SU-DHL-6 (cell line): ENCODE measurements around the gene PKLR.

ENCODE experiments used
- H2AFZ ChIP-seq: fragments of 200-600 bp; sonication (generic); 2 replicates; pipeline ENCODE4 v1.6.1; 2014; ENCODE audit warnings: low read depth, mild to moderate bottlenecking, moderate library complexity, mixed read lengths, antibody characterized with exemption, low read length; ENCODE audit not compliant: severe bottlenecking
- H3F3A ChIP-seq: fragments of 200-600 bp; shearing (Covaris generic); 2 replicates; pipeline ENCODE4 v1.6.0; 2016; ENCODE audit warnings: antibody characterized with exemption, mild to moderate bottlenecking; ENCODE audit not compliant: insufficient read depth
- H3K27ac ChIP-seq: fragments of 200-600 bp; sonication (generic); 2 replicates; pipeline ENCODE4 v1.5.1; 2016; ENCODE audit warnings: low read depth, mild to moderate bottlenecking, low read length, moderate library complexity, mixed read lengths
- H3K27me3 ChIP-seq: fragments of 200-600 bp; sonication (generic), shearing (Covaris generic); 2 replicates; pipeline ENCODE4 v1.6.0; 2014; ENCODE audit warnings: mild to moderate bottlenecking, low read length
- H3K36me3 ChIP-seq: fragments of 200-600 bp; sonication (generic); 2 replicates; pipeline ENCODE4 v1.6.1; 2014; ENCODE audit warnings: mild to moderate bottlenecking, low read length, mixed read lengths
- H3K4me2 ChIP-seq: fragments of 300-600, 200-600 bp; shearing (Covaris generic), sonication (generic); 2 replicates; pipeline ENCODE4 v1.6.0; 2014; ENCODE audit warnings: low read length, low read depth, mild to moderate bottlenecking; ENCODE audit not compliant: poor library complexity, severe bottlenecking
- H3K4me3 ChIP-seq: fragments of 200-600 bp; sonication (generic); 2 replicates; pipeline ENCODE4 v1.5.1; 2014; ENCODE audit warnings: antibody characterized with exemption, low read length, mild to moderate bottlenecking, mixed read lengths; ENCODE audit not compliant: insufficient read depth, poor library complexity, severe bottlenecking
- H3K79me2 ChIP-seq: fragments of 200-600 bp; sonication (generic); 2 replicates; pipeline ENCODE4 v1.6.1; 2014; ENCODE audit warnings: mild to moderate bottlenecking, low read length, moderate library complexity; ENCODE audit not compliant: insufficient read depth
- H3K9ac ChIP-seq: fragments of 200-600 bp; sonication (generic); 2 replicates; pipeline ENCODE4 v1.7.0; 2014; ENCODE audit warnings: mild to moderate bottlenecking, low read length
- H3K9me2 ChIP-seq: fragments of 200-600 bp; sonication (generic); replicated peaks from 2 replicates; pipeline ENCODE4 v1.6.1; 2014; ENCODE audit warnings: low read length; ENCODE audit not compliant: insufficient read depth
- H3K9me3 ChIP-seq: fragments of 200-600 bp; sonication (generic); 2 replicates; pipeline ENCODE4 v1.6.1; 2014; ENCODE audit warnings: low read length, mixed read lengths; ENCODE audit not compliant: insufficient read depth
- H4K20me1 ChIP-seq: fragments of 200-600 bp; sonication (generic); 2 replicates; pipeline ENCODE4 v1.6.1; 2014; ENCODE audit warnings: low read depth, mild to moderate bottlenecking, antibody characterized with exemption, low read length, moderate library complexity, mixed read lengths
- EZH2phosphoT487 ChIP-seq: fragments of 200-600 bp; sonication (generic), shearing (Covaris generic); conservative IDR thresholded peaks from 2 replicates; pipeline ENCODE4 v1.6.1; 2018; ENCODE audit warnings: mild to moderate bottlenecking, antibody characterized with exemption, low read length, moderate library complexity, mixed read lengths
- TF ChIP-seq, protein P1 (sequence below): fragments of 200-600 bp; sonication (generic); IDR thresholded peaks from one replicate; pipeline ENCODE4 v1.5.1; 2017; ENCODE audit warnings: antibody characterized with exemption, mild to moderate bottlenecking, low read length, moderate library complexity; ENCODE audit not compliant: insufficient read depth, poor library complexity, severe bottlenecking

Gene PKLR

DNA sequence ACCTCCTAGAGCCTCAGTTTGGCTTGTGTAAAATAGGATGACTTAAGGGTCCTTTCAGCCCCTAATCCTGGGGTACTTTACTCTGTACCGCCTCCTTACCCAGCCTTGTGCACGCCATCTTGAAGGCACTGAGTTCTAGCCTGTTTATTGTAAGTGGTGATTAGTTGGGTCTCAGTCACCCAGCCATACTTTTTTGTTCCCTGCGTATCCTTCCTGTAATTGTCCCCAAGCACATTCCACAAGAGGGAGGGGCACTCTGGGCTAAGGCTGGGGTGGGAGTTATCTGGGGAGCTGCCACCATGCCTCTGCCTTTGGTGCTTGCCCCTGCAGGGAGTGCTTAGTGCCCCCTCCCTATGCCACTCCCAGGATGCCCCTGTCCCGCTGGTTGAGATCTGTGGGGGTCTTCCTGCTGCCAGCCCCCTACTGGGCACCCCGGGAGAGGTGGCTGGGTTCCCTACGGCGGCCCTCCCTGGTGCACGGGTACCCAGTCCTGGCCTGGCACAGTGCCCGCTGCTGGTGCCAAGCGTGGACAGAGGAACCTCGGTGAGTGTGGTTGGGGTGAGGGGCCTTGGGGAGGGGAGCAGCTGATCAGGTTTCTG is 8.3 kb upstream of the PKLR start:
- Histone ChIP-seq H3F3A (peaks cover 13% of the 10 kb centered on the region), H3K4me2 (peak overlapping the region; percentile 85), H3K79me2 (peaks cover 44% of the 10 kb centered on the region), H3K9me3 (no peaks in the 10 kb centered on the region), H3K36me3 (peaks cover 8% of the 10 kb centered on the region; the same call in 1 of the 2 replicates), H3K9me2 (no peaks in the 10 kb centered on the region), H3K27ac (peak overlapping the region; percentile 88), H3K4me3 (peak overlapping the region; percentile 93), H2AFZ (no peak overlapping the region), H4K20me1 (0 out of 2 replicates have a peak, but pooled peaks cover 5% of the 10 kb centered on the region), H3K27me3 (no peaks in the 10 kb centered on the region), H3K9ac (peak overlapping the region; percentile 98)
- TF ChIP-seq EZH2phosphoT487 = no peak
- TF ChIP-seq, protein P1, sequence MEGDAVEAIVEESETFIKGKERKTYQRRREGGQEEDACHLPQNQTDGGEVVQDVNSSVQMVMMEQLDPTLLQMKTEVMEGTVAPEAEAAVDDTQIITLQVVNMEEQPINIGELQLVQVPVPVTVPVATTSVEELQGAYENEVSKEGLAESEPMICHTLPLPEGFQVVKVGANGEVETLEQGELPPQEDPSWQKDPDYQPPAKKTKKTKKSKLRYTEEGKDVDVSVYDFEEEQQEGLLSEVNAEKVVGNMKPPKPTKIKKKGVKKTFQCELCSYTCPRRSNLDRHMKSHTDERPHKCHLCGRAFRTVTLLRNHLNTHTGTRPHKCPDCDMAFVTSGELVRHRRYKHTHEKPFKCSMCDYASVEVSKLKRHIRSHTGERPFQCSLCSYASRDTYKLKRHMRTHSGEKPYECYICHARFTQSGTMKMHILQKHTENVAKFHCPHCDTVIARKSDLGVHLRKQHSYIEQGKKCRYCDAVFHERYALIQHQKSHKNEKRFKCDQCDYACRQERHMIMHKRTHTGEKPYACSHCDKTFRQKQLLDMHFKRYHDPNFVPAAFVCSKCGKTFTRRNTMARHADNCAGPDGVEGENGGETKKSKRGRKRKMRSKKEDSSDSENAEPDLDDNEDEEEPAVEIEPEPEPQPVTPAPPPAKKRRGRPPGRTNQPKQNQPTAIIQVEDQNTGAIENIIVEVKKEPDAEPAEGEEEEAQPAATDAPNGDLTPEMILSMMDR = peak; percentile 11

DNA sequence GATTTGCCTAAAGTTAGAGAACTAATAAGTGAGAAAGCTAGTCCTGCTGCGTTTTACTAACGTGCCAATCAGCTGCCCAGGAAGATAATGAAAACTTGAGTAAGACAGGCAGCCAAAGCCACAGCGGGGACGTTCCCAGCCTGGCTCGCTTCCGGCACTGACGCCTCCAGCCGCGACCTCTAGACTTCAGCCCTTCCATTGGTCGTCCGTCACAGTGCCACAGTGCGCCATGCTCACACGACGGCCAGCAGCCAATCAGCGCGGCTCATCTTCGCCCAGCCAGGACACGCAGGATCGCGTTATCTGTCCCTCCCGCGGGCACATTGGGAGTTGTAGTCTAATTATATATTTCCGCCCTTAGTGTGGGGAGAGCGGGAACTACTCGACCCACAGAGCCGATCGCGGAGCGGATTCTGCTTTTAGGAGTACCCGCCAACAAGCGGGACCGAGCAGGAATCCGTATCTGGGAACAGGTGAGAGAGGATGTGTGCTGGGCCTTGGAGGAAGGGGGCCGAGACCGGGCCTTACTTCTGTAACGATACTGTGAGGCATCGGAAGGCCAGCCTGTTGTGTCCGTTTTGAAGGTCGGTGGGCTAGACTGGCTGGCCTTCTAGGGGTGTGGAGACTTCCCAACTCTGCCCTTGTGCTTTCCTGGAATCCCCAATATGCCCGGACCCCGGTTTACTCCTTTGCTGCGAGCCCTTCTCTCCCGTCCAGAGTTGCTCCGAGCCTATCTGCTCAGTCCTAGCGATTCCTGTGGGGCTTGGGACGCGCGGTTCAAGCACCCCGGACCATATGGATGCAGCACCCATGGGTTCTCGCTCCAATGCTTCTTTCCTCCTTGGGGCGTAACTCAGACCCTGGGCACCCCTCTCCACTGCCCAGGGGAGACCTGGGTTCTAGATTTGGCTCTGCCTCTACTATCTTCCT is 7.5 kb upstream of the PKLR start, which contains the start of gene FDPS:
FDPS (plus strand) TSS at position 374 of the 930 bp plus-strand sequence. CDS start 924 bp downstream, outside the sequence.
- Histone ChIP-seq H3K9me2 (no peaks in the 10 kb centered on the region), H3K9me3 (no peaks in the 10 kb centered on the region), H3K79me2 (peaks cover 44% of the 10 kb centered on the region), H3K27ac (peak within 1 kb of the TSS; percentile 89), H3K9ac (peak within 1 kb of the TSS; percentile 98), H3K36me3 (peaks cover 8% of the 10 kb centered on the region; the same call in 1 of the 2 replicates), H3K4me3 (peak within 1 kb of the TSS; percentile 93), H3K4me2 (peak within 1 kb of the TSS; percentile 85), H3F3A (peaks cover 13% of the 10 kb centered on the region), H3K27me3 (no peaks in the 10 kb centered on the region), H4K20me1 (0 out of 2 replicates have a peak, but pooled peaks cover 5% of the 10 kb centered on the region), H2AFZ (no peak within 1 kb of the TSS)
- TF ChIP-seq EZH2phosphoT487 = no peak
- TF ChIP-seq, protein P1 = no peak

DNA sequence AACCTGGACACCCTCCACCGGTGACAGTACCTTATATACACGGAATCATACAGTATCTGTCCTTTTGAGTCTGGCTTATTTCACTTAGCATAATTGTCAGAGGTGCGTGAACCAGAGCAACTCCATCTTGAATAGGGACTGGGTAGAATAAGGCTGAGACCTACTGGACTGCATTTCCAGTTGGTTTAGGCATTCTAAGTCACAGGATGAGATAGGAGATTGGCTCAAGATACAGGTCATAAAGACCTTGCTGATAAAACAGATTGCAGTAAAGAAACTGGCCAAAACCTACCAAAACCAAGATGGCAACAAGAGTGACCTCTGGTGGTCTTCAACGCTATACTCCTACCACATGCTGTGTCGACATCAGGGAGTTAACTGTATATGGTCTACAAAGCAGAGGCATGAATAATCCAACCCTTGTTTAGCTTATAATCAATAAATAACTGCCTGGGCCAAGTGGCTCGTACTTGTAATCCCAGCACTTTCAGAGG is 6.1 kb upstream of the PKLR start:
- Histone ChIP-seq H3F3A (peaks cover 13% of the 10 kb centered on the region), H3K79me2 (peaks cover 34% of the 10 kb centered on the region), H3K9ac (peak overlapping the region; percentile 98), H3K27me3 (no peaks in the 10 kb centered on the region), H4K20me1 (0 out of 2 replicates have a peak, but pooled peaks cover 4% of the 10 kb centered on the region), H3K4me3 (no peak overlapping the region), H3K9me3 (no peaks in the 10 kb centered on the region), H3K9me2 (no peaks in the 10 kb centered on the region), H3K4me2 (peak overlapping the region; percentile 58), H3K27ac (peak overlapping the region; percentile 89), H3K36me3 (peaks cover 8% of the 10 kb centered on the region; the same call in 1 of the 2 replicates), H2AFZ (no peak overlapping the region)
- TF ChIP-seq, protein P1 = peak; percentile 42
- TF ChIP-seq EZH2phosphoT487 = no peak
